OCI-LY7 (cell line): ENCODE results near the gene MINDY2. TPM values are rescaled to one million over a fixed set of nuclear protein-coding genes. Genes with fewer than 3 reads are reported as not detected.
"Not testable (repeated sequence)": the region's sequence is repeated elsewhere in the genome, so short reads cannot be mapped to it uniquely, and the experiment has no call there.

Experiments
- BruUV-seq: library from RNA; stranded (reverse); fragments of 400-500 nt; replicated peaks from 2 replicates; lab custom pipeline; 2021; lab: Mats Ljungman, UMichigan
- CTCF ChIA-PET: fragments of 300-600 bp; sonication (Branson Sonifier 250); formaldehyde crosslinking; loops from one replicate; lab custom pipeline; 2022; ENCODE audit warnings: antibody characterized with exemption; ENCODE audit not compliant: unreplicated experiment; lab: Charles Lee
- POLR2A ChIA-PET: fragments of 300-600 bp; sonication (Branson Sonifier 250); formaldehyde crosslinking; loops from one replicate; lab custom pipeline; 2022; ENCODE audit warnings: antibody characterized with exemption; lab: Charles Lee
- DNase-seq: peaks from one replicate; pipeline ENCODE4 v3.0.0-alpha.2; 2015; ENCODE audit warnings: low spot score
- H2AFZ ChIP-seq: fragments of 200-600 bp; sonication (generic), shearing (Covaris generic); 2 replicates; pipeline ENCODE4 v1.6.1; 2014; ENCODE audit warnings: mild to moderate bottlenecking, antibody characterized with exemption, low read length, moderate library complexity
- H3K27ac ChIP-seq: fragments of 200-600 bp; sonication (generic); 2 replicates; pipeline ENCODE4 v1.5.1; 2014; ENCODE audit warnings: mixed run types, low read depth, mild to moderate bottlenecking, moderate library complexity, low read length, inconsistent platforms; ENCODE audit not compliant: poor library complexity, severe bottlenecking
- H3K36me3 ChIP-seq: fragments of 200-600 bp; sonication (generic); 2 replicates; pipeline ENCODE4 v1.6.1; 2014; ENCODE audit warnings: mild to moderate bottlenecking, antibody characterized with exemption, low read length, moderate library complexity, mixed read lengths; ENCODE audit not compliant: insufficient read depth
- H3K4me1 ChIP-seq: fragments of 200-600 bp; sonication (generic); 2 replicates; pipeline ENCODE4 v1.5.1; 2014; ENCODE audit warnings: mild to moderate bottlenecking, low read length; ENCODE audit not compliant: insufficient read depth, poor library complexity, severe bottlenecking
- H3K4me2 ChIP-seq: fragments of 200-600 bp; sonication (generic); 2 replicates; pipeline ENCODE4 v1.6.1; 2014; ENCODE audit warnings: mild to moderate bottlenecking, low read length
- H3K4me3 ChIP-seq: fragments of 200-600 bp; sonication (generic); 2 replicates; pipeline ENCODE4 v1.5.1; 2014; ENCODE audit warnings: mild to moderate bottlenecking, low read depth, low read length; ENCODE audit not compliant: poor library complexity, severe bottlenecking
- H3K79me2 ChIP-seq: fragments of 200-600 bp; sonication (generic); 2 replicates; pipeline ENCODE4 v1.6.1; 2016; ENCODE audit warnings: low read depth, mild to moderate bottlenecking, low read length, moderate library complexity, mixed read lengths; ENCODE audit not compliant: insufficient read depth
- H3K9me2 ChIP-seq: fragments of 200-600 bp; sonication (generic); 2 replicates; pipeline ENCODE4 v1.6.1; 2016; ENCODE audit warnings: mild to moderate bottlenecking, low read length, mixed read lengths; ENCODE audit not compliant: insufficient read depth
- H3K9me3 ChIP-seq: fragments of 200-600 bp; sonication (generic); 2 replicates; pipeline ENCODE4 v1.6.1; 2014; ENCODE audit warnings: mild to moderate bottlenecking, mixed run types, low read length, mixed read lengths
- H4K20me1 ChIP-seq: fragments of 200-600 bp; sonication (generic); 2 replicates; pipeline ENCODE4 v1.6.1; 2014; ENCODE audit warnings: mild to moderate bottlenecking, antibody characterized with exemption, low read length, moderate library complexity, mixed read lengths; ENCODE audit not compliant: insufficient read depth
- CTCF ChIP-seq: fragments of 200-600 bp; sonication (generic); conservative IDR thresholded peaks from 2 replicates; pipeline ENCODE4 v1.5.1; 2014; ENCODE audit warnings: mild to moderate bottlenecking, antibody characterized with exemption, low read length, moderate library complexity, mixed read lengths
- EZH2phosphoT487 ChIP-seq: fragments of 200-600 bp; sonication (generic); IDR thresholded peaks from 2 replicates; pipeline ENCODE4 v1.6.1; 2018; ENCODE audit warnings: low read depth, borderline replicate concordance, mild to moderate bottlenecking, mixed run types, antibody characterized with exemption, low read length, moderate library complexity, mixed read lengths
- intact Hi-C: fragments of 100-400 bp; cut with micrococcal nuclease; formaldehyde crosslinking; loops from one replicate; pipeline ENCODE4 v1.10.0; 2022; ENCODE audit not compliant: unreplicated experiment
- total RNA-seq, 2 experiments: library from RNA; depleted of rRNA in 1 of 2; stranded (reverse); fragments of >200 nt in 1 of 2; shearing (Covaris generic) in 1 of 2; gene quantifications; 2 replicates each; pipeline ENCODE4 v1.2.3, GENCODE V29; 2014 to 2022

Gene MINDY2
- total RNA-seq, 2 experiments from 2014 or later, result 10.5 to 15.7 TPM

DNA sequence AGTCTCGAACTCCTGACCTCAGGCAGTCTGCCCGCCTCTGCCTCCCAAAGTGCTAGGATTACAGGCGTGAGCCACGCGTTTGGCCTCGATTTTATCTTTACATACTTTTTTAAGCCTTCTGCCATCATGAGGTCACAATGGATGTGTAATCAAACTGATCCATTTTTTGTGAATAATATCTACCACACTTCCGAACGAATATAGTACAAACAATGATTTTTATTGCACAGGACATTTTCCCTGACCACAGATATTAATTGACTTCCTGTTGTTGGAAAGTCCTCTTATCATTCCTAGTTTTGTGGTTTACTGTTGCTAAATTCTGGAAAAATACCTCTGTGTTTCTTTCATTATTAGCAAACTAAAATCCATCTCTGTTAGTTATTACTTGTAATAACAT lies 68.9 kb downstream of the MINDY2 start:
- DNase-seq, result no peak
- H3K4me1 ChIP-seq, result no peaks in the 10 kb centered on the region
- H4K20me1 ChIP-seq, result no peaks in the 10 kb centered on the region
- no peak overlapping the region for H3K27ac ChIP-seq
- no peaks in the 10 kb centered on the region for H3K9me3 ChIP-seq
- ChIA-PET CTCF (no interaction called here), POLR2A (interaction anchor here (0.7 kb wide), 2 partner anchors 12 to 79 kb away, joined by 3 to 6 read pairs; no protein-coding TSS in a partner anchor)
- TF ChIP-seq EZH2phosphoT487 (no peak), CTCF (no peak)
- H2AFZ ChIP-seq, result no peak overlapping the region
- intact Hi-C loops, result no loop called here
- no peak overlapping the region for H3K4me3 ChIP-seq
- no peaks in the 10 kb centered on the region for H3K9me2 ChIP-seq
- H3K4me2 ChIP-seq, result no peak overlapping the region
- H3K36me3 ChIP-seq, result no peaks in the 10 kb centered on the region
- no TSS peak for BruUV-seq
- H3K79me2 ChIP-seq, result no peaks in the 10 kb centered on the region

DNA sequence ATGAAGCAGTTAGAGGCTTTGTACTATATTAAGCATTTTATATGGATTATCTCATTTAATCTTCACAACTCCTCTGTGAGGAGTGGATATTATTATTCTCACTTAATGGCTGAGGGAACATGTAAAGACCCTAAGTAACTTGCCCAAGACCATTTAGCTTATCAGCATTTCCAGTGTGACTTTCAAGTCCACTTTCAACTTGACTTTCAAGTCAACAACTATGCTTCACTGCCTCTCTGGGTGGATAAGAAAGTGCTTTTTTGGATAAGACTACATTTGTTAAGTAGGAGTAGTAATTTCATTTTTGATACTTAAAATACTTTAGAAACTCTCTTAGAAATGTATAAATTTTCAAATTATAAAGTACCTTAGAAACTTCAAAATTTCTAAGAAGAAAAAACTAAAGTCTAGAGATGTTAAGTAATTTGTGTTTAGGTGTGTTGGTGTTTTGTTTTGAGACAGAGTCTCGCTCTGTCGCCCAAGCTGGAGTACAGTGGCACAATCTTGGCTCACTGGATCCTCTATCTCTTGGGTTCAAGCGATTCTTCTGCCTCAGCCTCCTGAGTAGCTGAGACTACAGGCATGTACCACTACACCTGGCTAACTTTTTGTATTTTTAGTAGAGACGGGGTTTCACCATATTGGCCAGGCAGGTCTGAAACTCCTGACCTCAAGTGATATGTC lies 71.8 kb downstream of the MINDY2 start:
- Histone ChIP-seq H3K79me2 (no peaks in the 10 kb centered on the region), H4K20me1 (no peaks in the 10 kb centered on the region), H3K36me3 (0 out of 2 replicates have a peak, but pooled peaks cover 3% of the 10 kb centered on the region), H3K4me1 (no peaks in the 10 kb centered on the region), H3K27ac (no peak overlapping the region), H3K4me2 (no peak overlapping the region), H3K9me2 (no peaks in the 10 kb centered on the region), H3K9me3 (no peaks in the 10 kb centered on the region), H2AFZ (no peak overlapping the region), H3K4me3 (no peak overlapping the region)
- intact Hi-C loops, result no loop called here
- CTCF ChIA-PET, result no interaction called here
- BruUV-seq, result no TSS peak
- no peak for DNase-seq
- POLR2A ChIA-PET, result interaction anchor here (0.6 to 1.0 kb wide), 2 partner anchors 43 to 89 kb away, joined by 3 to 4 read pairs; no protein-coding TSS in a partner anchor
- no peak for TF ChIP-seq EZH2phosphoT487

- BruUV-seq, DNase-seq, H3K4me2 ChIP-seq, H3K9me2 ChIP-seq, POLR2A ChIA-PET, H3K27ac ChIP-seq, CTCF ChIA-PET, H4K20me1 ChIP-seq, H2AFZ ChIP-seq, H3K4me1 ChIP-seq, H3K4me3 ChIP-seq, H3K79me2 ChIP-seq, intact Hi-C loops, H3K9me3 ChIP-seq: not testable (repeated sequence)
- H3K36me3 ChIP-seq, result peaks cover 17% of the 10 kb centered on the region
These were observed 80.1 kb downstream of the MINDY2 start for GRCh38 chr15:58851205-58851604.
